Measurements from ENCODE around the gene DCTD.

GRCh38 chr4:182907396-182907795, 9.8 kb downstream of the DCTD start:
- TF ChIP-seq EZH2 (IDR thresholded peaks at IDR 0.05; ENCODE audit: insufficient read depth, poor library complexity, severe bottlenecking) (no peak), EZH2phosphoT487 (IDR thresholded peaks at IDR 0.05; ENCODE audit: insufficient read depth, low read depth) (no peak)
